KMS-11 (cell line): ENCODE data around the gene COL23A1.

Experiments
- H2AFZ ChIP-seq: fragments of 200-600 bp; sonication (generic); 2 replicates; pipeline ENCODE4 v1.6.1; 2016; ENCODE audit warnings: antibody characterized with exemption, mixed run types, low read depth
- H3K27ac ChIP-seq: fragments of 200-600 bp; sonication (generic); 2 replicates; pipeline ENCODE4 v1.6.1; 2016; ENCODE audit warnings: mild to moderate bottlenecking, mixed run types
- H3K27me3 ChIP-seq: fragments of 200-600 bp; sonication (generic); 2 replicates; pipeline ENCODE4 v1.6.1; 2017; ENCODE audit warnings: mild to moderate bottlenecking, low read depth, mixed run types, moderate library complexity; ENCODE audit not compliant: insufficient read depth
- H3K36me3 ChIP-seq: fragments of 200-600 bp; sonication (generic); 2 replicates; pipeline ENCODE4 v1.6.1; 2017; ENCODE audit warnings: mild to moderate bottlenecking, mixed run types; ENCODE audit not compliant: insufficient read depth
- H3K4me1 ChIP-seq: fragments of 200-600 bp; sonication (generic); 2 replicates; pipeline ENCODE4 v1.6.1; 2016; ENCODE audit warnings: mild to moderate bottlenecking, low read depth, mixed run types; ENCODE audit not compliant: poor library complexity, severe bottlenecking
- H3K4me2 ChIP-seq: fragments of 200-600 bp; sonication (generic); 2 replicates; pipeline ENCODE4 v1.7.0; 2016; ENCODE audit warnings: mild to moderate bottlenecking, mixed run types
- H3K4me3 ChIP-seq: fragments of 200-600 bp; sonication (generic); IDR thresholded peaks from 2 replicates; pipeline ENCODE4 v1.6.1; 2017; ENCODE audit warnings: low read depth, low read length, mixed read lengths; ENCODE audit not compliant: insufficient read depth
- H3K79me2 ChIP-seq: fragments of 200-600 bp; sonication (generic); 2 replicates; pipeline ENCODE4 v1.6.1; 2016; ENCODE audit warnings: low read depth, mixed run types; ENCODE audit not compliant: insufficient read depth
- H3K9ac ChIP-seq: fragments of 200-600 bp; sonication (generic); 2 replicates; pipeline ENCODE4 v1.6.1; 2016; ENCODE audit warnings: mild to moderate bottlenecking, mixed run types
- H4K20me1 ChIP-seq: fragments of 200-600 bp; sonication (generic); 2 replicates; pipeline ENCODE4 v1.6.1; 2016; ENCODE audit warnings: mild to moderate bottlenecking, mixed run types; ENCODE audit not compliant: insufficient read depth
- TF ChIP-seq, protein P1 (sequence below): fragments of 200-600 bp; sonication (generic); conservative IDR thresholded peaks from 2 replicates; pipeline ENCODE4 v1.6.1; 2017; ENCODE audit warnings: low read depth, mild to moderate bottlenecking, antibody characterized with exemption, low read length, moderate library complexity, mixed read lengths

The COL23A1 gene

DNA sequence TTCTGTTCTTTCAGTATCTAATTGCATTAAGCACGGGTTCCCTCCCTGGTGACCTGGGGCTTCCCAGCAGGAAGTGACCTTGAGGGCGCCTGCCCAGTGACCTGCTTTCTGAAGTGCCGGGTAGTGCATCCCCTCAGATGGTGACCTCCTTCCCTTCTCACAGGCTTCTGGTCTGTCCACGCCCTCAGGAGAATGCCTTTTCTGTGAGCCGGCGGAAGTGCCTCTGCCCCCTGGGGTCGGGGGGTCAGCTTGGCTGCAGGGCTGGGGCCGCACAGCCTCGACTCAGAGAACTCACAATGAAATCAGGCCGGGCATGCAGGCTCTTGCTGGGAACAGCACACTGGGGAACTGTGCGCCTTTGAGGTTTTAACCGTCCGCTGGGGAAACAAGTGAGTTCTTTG lies 233.1 kb downstream of the COL23A1 start:
- no peak overlapping the region for H3K9ac ChIP-seq
- H3K27me3 ChIP-seq = peaks cover 4% of the 10 kb centered on the region; the same call in 1 of the 2 replicates
- no peak overlapping the region for H3K4me3 ChIP-seq
- no peak overlapping the region for H3K4me2 ChIP-seq
- no peaks in the 10 kb centered on the region for H3K4me1 ChIP-seq
- no peaks in the 10 kb centered on the region for H4K20me1 ChIP-seq
- H2AFZ ChIP-seq = no peak overlapping the region
- H3K27ac ChIP-seq = no peak overlapping the region
- H3K36me3 ChIP-seq = no peaks in the 10 kb centered on the region
- TF ChIP-seq, protein P1, sequence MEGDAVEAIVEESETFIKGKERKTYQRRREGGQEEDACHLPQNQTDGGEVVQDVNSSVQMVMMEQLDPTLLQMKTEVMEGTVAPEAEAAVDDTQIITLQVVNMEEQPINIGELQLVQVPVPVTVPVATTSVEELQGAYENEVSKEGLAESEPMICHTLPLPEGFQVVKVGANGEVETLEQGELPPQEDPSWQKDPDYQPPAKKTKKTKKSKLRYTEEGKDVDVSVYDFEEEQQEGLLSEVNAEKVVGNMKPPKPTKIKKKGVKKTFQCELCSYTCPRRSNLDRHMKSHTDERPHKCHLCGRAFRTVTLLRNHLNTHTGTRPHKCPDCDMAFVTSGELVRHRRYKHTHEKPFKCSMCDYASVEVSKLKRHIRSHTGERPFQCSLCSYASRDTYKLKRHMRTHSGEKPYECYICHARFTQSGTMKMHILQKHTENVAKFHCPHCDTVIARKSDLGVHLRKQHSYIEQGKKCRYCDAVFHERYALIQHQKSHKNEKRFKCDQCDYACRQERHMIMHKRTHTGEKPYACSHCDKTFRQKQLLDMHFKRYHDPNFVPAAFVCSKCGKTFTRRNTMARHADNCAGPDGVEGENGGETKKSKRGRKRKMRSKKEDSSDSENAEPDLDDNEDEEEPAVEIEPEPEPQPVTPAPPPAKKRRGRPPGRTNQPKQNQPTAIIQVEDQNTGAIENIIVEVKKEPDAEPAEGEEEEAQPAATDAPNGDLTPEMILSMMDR = no peak
- no peaks in the 10 kb centered on the region for H3K79me2 ChIP-seq

DNA sequence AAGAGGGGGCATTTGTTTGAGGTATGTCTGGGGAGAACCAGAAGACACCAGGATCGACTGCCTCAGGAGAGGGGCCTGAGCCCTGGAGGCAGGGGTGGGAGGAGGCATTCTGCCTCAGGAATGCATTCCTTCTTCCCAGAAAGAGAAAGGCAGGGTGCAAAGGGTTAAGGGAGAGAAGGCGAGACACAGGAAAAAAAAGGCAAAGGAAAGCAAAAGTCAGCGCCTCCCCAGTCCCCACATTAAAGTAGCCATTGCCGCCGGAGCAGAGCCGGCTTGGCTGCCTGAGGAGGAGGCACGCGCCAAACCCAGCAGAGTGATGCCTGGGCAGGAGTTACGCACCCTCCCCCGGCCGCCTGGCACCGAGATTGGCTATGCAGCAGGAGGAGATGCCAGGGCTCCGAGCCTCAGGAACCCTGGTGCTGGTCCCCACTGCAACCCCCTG lies 233.7 kb downstream of the COL23A1 start:
- H3K79me2 ChIP-seq = no peaks in the 10 kb centered on the region
- TF ChIP-seq, protein P1 = no peak
- H3K9ac ChIP-seq = no peak overlapping the region
- peaks cover 4% of the 10 kb centered on the region; the same call in 1 of the 2 replicates for H3K27me3 ChIP-seq
- H2AFZ ChIP-seq = no peak overlapping the region
- no peak overlapping the region for H3K27ac ChIP-seq
- no peak overlapping the region for H3K4me2 ChIP-seq
- H3K36me3 ChIP-seq = no peaks in the 10 kb centered on the region
- H3K4me3 ChIP-seq = no peak overlapping the region
- H3K4me1 ChIP-seq = no peaks in the 10 kb centered on the region
- H4K20me1 ChIP-seq = no peaks in the 10 kb centered on the region

DNA sequence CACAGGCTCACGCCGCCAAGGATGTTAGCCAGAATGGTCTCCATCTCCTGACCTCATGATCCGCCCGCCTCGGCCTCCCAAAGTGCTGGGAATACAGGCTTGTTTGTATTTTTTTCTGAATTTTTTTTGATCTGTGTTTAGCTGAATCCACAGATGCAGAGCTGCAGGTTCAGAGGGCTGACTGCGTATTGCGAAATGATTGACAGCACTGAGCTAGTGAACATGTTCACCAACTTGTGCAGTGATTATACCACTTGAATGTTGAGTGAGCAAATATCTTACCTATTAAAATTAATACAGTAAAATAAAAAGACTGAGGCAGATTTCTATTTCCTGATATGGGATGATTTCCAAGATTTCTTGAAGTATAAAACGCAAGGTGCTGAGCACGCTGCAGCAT lies 234.5 kb downstream of the COL23A1 start:
- Histone ChIP-seq H3K36me3 (no peaks in the 10 kb centered on the region), H3K4me2 (no peak overlapping the region), H3K4me3 (no peak overlapping the region), H3K27ac (no peak overlapping the region), H4K20me1 (no peaks in the 10 kb centered on the region), H2AFZ (no peak overlapping the region), H3K79me2 (no peaks in the 10 kb centered on the region), H3K27me3 (peaks cover 4% of the 10 kb centered on the region; the same call in 1 of the 2 replicates), H3K4me1 (no peaks in the 10 kb centered on the region), H3K9ac (no peak overlapping the region)
- TF ChIP-seq, protein P1 = no peak

DNA sequence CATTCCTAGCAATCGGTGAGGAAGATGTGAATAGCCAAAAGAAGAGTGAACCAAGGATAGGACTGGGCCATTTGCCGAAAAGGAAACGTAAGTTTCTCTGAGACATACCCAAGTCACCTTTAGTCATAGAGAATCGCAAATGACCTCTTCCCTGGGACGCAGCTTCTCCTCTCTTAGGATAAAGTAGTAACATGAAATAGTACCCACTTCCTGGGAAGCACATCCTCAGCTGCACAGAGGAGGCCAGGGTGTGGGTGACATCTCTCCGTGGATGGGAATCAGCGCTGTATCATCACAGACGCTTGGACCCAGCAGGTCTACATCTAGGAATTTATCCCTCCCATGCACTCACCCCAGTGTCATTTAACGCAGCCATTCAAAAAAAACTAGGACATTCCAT lies 236.7 kb downstream of the COL23A1 start:
- Histone ChIP-seq H3K79me2 (no peaks in the 10 kb centered on the region), H3K27ac (no peak overlapping the region), H4K20me1 (no peaks in the 10 kb centered on the region), H3K36me3 (no peaks in the 10 kb centered on the region), H3K4me1 (no peaks in the 10 kb centered on the region), H3K4me3 (no peak overlapping the region), H3K4me2 (no peak overlapping the region), H2AFZ (no peak overlapping the region), H3K27me3 (no peaks in the 10 kb centered on the region), H3K9ac (no peak overlapping the region)
- TF ChIP-seq, protein P1 = no peak

DNA sequence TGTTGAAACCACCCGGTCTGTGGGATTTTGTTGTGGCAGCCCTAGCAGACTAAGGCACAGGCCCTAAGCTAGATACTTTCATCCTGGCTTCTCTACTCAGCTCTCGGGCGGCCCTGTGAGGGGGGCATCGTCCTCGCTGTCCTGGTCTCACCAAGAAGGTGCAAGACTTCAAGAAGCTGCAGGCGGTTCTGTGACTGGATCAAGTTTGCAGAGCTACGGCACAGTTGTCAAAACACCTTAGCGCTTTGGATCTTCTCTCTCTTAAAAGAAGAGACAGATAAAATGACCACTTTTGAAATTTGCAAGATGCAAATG lies 238.2 kb downstream of the COL23A1 start:
- no peaks in the 10 kb centered on the region for H3K27me3 ChIP-seq
- no peaks in the 10 kb centered on the region for H3K79me2 ChIP-seq
- TF ChIP-seq, protein P1 = no peak
- H4K20me1 ChIP-seq = no peaks in the 10 kb centered on the region
- H3K36me3 ChIP-seq = no peaks in the 10 kb centered on the region
- H3K4me2 ChIP-seq = no peak overlapping the region
- no peaks in the 10 kb centered on the region for H3K4me1 ChIP-seq
- H3K4me3 ChIP-seq = no peak overlapping the region
- no peak overlapping the region for H3K27ac ChIP-seq
- no peak overlapping the region for H3K9ac ChIP-seq
- H2AFZ ChIP-seq = no peak overlapping the region
